Stimulated activated CD4-positive, alpha-beta T cell treated with anti-CD3 and anti-CD28 coated beads, Interleukin-4, amount 100 ng/mL, for 24 hours (primary cell): Measurements from ENCODE around the gene FAM234A.

ENCODE experiments used
- DNase-seq: peaks from one replicate; pipeline ENCODE4 v3.0.0-alpha.2; 2020

FAM234A gene

DNA sequence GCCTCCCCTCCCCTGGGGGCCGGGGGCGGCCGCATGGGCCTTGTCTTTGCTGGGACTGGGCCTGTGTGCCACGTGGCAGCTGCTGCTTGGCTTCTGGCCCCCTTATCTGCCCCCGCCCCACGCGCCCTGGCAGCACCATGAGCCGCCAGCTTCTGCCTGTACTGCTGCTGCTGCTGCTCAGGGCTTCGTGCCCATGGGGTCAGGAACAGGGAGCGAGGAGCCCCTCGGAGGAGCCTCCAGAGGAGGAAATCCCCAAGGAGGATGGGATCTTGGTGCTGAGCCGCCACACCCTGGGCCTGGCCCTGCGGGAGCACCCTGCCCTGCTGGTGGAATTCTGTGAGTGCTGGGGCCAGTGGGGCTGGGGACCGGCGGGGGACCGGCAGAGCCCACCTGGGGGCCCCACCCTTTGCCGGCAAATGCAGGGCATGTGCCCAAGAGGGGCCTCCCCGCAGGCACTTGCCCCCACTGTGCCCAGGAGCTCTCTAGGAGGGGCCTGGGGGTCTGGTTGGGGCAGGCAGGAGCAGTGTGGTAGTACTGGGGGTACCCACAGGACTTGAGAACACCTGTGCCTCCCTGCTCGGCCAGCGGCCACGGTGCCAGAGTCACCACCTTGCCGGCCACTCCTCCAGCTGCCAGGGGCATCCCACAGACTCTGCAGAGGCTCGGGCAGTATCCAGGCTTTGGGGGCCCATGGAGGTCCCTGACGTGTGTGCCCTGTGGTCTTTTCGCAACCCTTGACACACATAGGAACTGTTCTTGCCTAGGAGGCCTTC, 48.6 kb downstream of the FAM234A start, which contains the start of gene PDIA2:
Gene PDIA2, plus strand, starts transcription at position 132 of the 773 bp plus-strand sequence. Its CDS starts 6 bp downstream, at position 138.
- DNase-seq: no peak

DNA sequence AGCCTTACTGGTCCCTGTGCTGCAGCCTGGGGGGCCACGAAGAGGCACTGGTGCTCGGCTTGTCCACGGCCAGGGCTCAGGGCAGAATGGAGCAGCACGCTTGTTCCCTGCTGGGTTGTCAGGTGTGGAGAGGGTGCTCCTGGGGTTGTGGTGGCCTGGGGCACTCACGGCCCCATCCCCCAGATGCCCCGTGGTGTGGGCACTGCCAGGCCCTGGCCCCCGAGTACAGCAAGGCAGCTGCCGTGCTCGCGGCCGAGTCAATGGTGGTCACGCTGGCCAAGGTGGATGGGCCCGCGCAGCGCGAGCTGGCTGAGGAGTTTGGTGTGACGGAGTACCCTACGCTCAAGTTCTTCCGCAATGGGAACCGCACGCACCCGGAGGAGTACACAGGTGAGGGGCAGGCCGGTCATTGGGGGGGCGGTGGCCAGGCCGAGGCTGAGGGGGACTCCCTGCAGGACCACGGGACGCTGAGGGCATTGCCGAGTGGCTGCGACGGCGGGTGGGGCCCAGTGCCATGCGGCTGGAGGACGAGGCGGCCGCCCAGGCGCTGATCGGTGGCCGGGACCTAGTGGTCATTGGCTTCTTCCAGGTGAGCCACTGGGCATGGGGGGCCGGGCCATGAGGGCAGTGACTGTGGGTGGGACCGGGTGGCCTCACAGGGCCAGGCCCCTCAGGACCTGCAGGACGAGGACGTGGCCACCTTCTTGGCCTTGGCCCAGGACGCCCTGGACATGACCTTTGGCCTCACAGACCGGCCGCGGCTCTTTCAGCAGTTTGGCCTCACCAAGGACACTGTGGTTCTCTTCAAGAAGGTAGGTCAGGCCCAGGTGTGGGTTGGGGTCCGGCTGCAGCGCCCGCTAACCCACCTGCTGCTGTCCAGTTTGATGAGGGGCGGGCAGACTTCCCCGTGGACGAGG, 49.8 kb downstream of the FAM234A start:
- DNase-seq: no peak

- no peak for DNase-seq
These were observed 50.8 kb downstream of the FAM234A start for GRCh38 chr16:285146-286055.

GRCh38 chr16:286491-287297, 52.1 kb downstream of the FAM234A start:
- DNase-seq: no peak

DNA sequence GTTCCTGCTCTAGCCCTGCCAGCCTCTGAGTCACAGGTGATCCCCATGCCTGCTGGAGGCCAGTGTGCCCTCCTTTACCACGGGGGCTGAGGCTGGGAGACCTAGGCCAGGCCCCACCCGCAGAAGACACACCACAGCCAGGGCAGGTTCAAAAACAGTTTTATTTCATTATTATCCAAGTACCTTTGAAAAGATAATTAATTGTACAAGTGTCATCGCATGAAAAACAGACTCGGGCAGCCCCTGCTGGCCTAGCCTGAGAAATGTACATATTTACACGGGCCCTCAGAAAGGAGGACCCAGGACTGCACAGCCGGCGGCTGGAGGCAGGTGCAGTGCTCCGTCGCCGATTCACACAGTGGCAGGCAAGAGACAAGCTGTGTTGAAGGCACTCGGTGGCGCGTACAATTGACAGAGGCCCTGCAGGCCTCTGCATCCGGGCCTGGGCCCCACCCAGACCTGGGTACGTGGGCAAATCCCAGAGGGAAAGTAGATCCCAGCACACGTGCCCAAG, 52.7 kb downstream of the FAM234A start:
- no peak for DNase-seq

GRCh38 chr16:287981-288920, 53.6 kb downstream of the FAM234A start:
- DNase-seq: no peak

- no peak for DNase-seq
These were observed 54.9 kb downstream of the FAM234A start for GRCh38 chr16:289395-289997.

GRCh38 chr16:290015-290680, 55.5 kb downstream of the FAM234A start:
- no peak for DNase-seq

DNA sequence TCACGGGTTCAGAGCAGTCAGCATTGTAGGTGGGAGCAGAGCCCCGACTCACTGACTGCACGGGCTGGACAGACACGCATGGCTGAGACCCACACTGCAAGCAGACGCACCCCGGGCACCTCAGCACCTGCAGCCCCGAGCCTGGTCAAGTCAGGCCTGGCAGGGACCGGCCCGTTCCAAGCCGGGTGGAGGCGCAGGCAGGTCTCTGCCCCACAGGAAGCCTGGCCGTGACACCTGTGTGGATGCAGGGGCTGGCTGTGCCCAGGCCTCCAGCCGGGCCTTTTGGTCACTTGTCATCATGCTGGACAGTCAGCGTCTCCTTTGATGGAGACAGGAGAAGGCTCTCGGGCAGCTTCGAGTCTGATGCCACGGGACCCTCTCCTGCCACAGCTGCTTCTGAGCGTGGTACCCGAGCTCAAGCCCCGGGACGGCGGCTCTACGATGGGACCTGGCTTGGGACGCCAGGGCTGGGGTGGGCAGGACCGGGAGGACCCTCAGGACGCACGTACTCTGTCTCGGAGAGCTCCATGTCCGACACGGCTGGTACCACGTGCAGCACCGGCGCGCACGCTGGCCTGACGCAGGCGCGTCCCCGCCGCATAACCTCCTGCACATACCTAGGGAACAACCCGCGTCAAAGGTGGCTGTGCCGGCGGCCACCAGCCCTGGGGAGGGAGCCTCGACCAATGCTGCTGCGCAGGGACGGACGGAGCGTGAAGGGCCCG, 56.2 kb downstream of the FAM234A start:
- no peak for DNase-seq

- DNase-seq: no peak
These were observed 56.9 kb downstream of the FAM234A start for GRCh38 chr16:291539-291938.

- DNase-seq: no peak
These were observed 58.6 kb downstream of the FAM234A start for GRCh38 chr16:293043-293775.

GRCh38 chr16:296276-296675, 61.7 kb downstream of the FAM234A start:
- DNase-seq: no peak

- DNase-seq: no peak
These were observed 62.3 kb downstream of the FAM234A start for GRCh38 chr16:296806-297510.

DNA sequence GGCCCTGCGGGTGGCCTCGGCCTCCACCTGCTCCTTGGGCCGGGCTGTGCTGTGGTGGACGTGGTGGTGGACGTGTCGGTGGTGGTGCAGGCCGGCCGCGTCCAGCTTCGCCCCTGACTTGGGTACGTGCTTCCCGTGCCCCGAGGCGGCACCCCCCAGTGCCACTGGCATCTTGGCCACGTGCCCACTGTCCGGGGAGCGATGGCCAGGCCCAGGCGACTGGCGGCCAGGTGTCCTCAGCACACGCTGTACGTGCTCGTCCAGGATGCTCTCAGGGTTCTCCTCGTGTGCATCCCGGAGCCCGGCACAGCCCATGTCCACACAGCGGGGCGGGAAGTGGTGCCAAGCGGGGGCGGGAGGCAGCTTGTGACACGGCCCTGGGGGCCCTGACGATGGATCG, 63.2 kb downstream of the FAM234A start:
- DNase-seq: no peak

- no peak for DNase-seq
These were observed 66.6 kb downstream of the FAM234A start for GRCh38 chr16:301235-301634.

DNA sequence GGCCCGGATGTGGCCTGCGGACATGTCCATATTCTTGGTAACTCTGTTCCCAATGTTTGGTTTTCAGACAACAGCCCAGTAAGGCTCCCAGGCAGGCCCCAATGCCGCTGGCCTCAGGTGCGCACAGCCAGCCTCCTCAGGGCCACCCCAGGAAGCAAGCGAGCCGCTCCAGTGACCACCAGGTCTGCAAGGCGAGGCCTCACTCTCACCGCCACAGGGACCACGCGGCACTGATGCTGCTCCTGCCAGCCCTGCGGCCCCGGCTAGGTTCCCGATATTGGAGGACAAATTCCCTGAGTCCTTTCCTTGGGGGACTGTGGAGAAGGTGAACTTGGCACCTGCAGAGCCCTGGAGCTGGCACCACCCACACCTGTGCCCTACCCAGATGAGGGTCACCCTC, 67.3 kb downstream of the FAM234A start:
- DNase-seq: no peak

DNA sequence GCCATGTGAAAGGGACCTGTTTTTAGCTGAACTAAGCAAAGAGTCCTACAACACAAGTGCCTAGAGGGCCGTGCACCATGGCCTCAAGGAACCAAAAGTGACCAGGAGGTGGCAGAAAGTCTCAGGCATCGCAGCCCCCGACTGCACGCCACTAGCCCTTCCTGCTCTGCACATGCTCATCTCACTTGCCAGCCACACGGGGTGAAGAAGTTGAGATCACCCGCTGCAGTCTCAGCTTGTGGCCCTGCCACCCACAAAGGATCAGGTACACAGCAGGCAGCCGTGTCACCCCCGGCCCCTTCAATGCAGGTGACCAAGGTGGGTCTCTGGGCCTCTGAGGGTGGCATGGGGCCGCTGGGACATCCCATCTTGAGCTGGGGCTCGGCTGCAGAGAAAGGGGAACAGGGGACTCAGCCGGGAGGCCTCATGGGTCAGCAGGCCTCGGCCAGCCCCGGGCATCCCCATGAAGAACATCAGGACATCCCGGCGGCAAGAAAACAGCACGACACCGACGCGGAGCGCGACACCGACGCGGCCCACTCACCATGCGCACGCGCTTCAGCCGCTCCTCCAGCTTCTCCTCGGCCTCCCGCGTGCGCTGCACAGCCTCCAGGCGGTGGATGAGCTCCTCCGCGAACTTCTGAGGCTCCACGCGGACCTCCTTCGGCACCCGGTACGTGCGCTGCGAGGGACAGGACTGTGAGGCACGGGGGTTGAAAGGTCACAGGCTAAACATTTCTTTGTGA, 69.3 kb downstream of the FAM234A start:
- no peak for DNase-seq
